Stromal cell of bone marrow (primary cell): ENCODE results near the gene ANKRD29.
"Not testable (repeated sequence)": the region's sequence is repeated elsewhere in the genome, so short reads cannot be mapped to it uniquely, and the experiment has no call there.

Experiments
- DNase-seq: peaks from one replicate; pipeline ENCODE4 v3.0.0-alpha.2; 2012; ENCODE audit warnings: low read depth

ANKRD29 gene

GRCh38 chr18:23645568-23646175, 17.0 kb downstream of the ANKRD29 start:
- no peak for DNase-seq

GRCh38 chr18:23643815-23644490, 18.8 kb downstream of the ANKRD29 start:
- DNase-seq, result no peak

GRCh38 chr18:23641937-23642666, 20.6 kb downstream of the ANKRD29 start:
- DNase-seq, result no peak

- no peak for DNase-seq
Measured at GRCh38 chr18:23641143-23641720, 21.5 kb downstream of the ANKRD29 start.

GRCh38 chr18:23640052-23640451, 22.7 kb downstream of the ANKRD29 start:
- DNase-seq, result no peak

- not testable (repeated sequence) for DNase-seq
Measured at GRCh38 chr18:23636433-23636832, 26.3 kb downstream of the ANKRD29 start.

GRCh38 chr18:23636071-23636399, 26.7 kb downstream of the ANKRD29 start:
- no peak for DNase-seq

- no peak for DNase-seq
Measured at GRCh38 chr18:23635283-23636070, 27.2 kb downstream of the ANKRD29 start.

GRCh38 chr18:23634692-23635091, 28.0 kb downstream of the ANKRD29 start:
- no peak for DNase-seq

GRCh38 chr18:23632615-23633014, 30.1 kb downstream of the ANKRD29 start:
- DNase-seq, result no peak

GRCh38 chr18:23631746-23632145, 31.0 kb downstream of the ANKRD29 start:
- DNase-seq, result no peak

GRCh38 chr18:23631312-23631711, 31.4 kb downstream of the ANKRD29 start:
- no peak for DNase-seq

GRCh38 chr18:23629444-23629946, 33.2 kb downstream of the ANKRD29 start:
- no peak for DNase-seq

- DNase-seq, result no peak
Measured at GRCh38 chr18:23627970-23628369, 34.7 kb downstream of the ANKRD29 start.

- peak; percentile 90 for DNase-seq
Measured at GRCh38 chr18:23627321-23627720, 35.4 kb downstream of the ANKRD29 start.

GRCh38 chr18:23626451-23627279, 36.0 kb downstream of the ANKRD29 start:
- no peak for DNase-seq

- DNase-seq, result no peak
Measured at GRCh38 chr18:23623040-23623439, 39.7 kb downstream of the ANKRD29 start.

- no peak for DNase-seq
Measured at GRCh38 chr18:23619388-23619881, 43.3 kb downstream of the ANKRD29 start.

GRCh38 chr18:23618862-23619387, 43.8 kb downstream of the ANKRD29 start:
- no peak for DNase-seq

- no peak for DNase-seq
Measured at GRCh38 chr18:23617412-23618014, 45.2 kb downstream of the ANKRD29 start.
